ENCODE results near the gene PTPRH. TPM values are rescaled to one million over a fixed set of nuclear protein-coding genes. Genes with fewer than 3 reads are reported as not detected.
A peak's percentile ranks its signal among the peaks of the same experiment; 100 is the strongest.
"Not testable (repeated sequence)": the region's sequence is repeated elsewhere in the genome, so short reads cannot be mapped to it uniquely, and the experiment has no call there.

PTPRH gene
- total RNA-seq, 1 donor from 2014 or later = 0.41 TPM

DNA sequence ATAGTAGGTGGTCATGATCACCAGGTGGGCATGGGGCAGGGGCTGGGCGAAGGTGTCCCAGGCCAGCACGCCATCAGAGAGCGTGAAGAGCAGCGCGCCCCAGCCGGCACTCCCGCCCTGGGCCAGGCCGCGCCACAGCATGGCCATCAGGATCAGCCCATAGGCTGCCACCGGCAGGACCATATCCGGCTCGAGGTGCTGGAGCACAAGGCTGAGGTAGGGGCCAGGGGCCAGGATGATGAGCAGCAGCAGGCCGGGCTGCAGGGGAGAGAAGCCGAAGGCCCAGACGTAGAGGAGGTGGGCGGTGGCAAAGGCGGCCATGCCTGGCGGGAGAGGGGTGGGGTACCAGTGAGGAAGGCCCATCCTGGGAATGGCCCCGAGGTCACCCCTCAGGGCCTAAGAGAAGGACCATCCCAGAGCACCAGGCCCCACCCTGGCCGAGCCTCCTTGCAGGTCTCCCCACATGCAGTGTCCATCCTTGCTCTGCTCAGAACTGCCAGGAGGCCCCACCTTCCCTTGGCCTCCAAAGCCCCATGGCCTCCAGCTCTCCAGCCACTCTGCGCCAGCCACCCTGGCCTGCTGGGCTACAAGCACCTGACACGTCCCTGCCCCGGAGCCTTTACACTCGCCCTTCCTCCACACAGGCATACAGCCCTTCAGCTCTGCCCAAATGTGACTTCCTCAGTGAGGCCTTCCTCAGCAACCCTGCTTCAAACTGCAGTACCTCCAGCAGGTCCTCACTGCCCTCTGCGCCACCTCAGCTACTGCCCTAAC is 18.1 kb upstream of the PTPRH start:
- DNase-seq (ENCODE audit: low spot score in 2 of 2) (no peak), FAIRE-seq (no peak)

DNA sequence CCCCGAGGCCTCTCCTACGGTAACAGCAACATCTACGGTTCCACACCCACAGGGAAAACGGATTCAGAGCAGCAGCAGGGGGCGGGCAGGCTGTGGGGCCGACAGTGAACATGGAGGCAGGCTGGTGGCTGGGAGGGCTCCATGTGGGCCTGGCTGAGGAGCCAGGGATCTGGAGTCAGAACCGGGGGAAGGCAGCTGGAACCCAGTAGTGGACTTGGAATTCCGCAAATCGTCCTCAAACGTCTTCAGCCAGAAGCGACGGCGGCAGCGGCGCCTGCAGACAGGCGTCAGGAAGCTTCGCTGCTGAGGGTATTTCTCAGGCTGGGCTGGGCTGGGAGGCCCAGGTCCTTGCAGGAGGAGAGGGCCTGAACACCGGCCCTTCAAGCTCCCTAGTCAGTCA is 17.5 kb upstream of the PTPRH start:
- FAIRE-seq = no peak
- no peak for DNase-seq (ENCODE audit: low spot score in 2 of 2)

DNA sequence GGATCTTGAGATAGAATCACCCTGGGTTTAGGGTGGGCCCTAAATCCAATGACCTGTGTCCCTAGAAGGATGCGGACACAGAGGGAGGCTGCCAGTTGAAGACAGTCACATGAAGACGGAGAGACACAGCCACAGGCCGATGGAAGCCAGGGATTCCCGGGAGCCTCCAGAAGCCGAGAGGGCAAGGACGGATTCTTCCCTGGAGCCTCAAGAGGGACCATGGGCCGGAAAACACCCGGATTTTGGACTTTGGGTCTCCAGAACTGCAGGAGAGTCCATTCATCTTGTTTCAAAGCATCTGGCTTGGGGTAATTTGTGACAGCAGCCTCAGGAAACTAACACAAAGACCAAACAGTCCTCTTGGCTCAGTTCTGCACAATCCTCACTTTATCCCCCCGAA is 17.0 kb upstream of the PTPRH start:
- no peak for DNase-seq (ENCODE audit: low spot score in 2 of 2)
- no peak for FAIRE-seq

DNA sequence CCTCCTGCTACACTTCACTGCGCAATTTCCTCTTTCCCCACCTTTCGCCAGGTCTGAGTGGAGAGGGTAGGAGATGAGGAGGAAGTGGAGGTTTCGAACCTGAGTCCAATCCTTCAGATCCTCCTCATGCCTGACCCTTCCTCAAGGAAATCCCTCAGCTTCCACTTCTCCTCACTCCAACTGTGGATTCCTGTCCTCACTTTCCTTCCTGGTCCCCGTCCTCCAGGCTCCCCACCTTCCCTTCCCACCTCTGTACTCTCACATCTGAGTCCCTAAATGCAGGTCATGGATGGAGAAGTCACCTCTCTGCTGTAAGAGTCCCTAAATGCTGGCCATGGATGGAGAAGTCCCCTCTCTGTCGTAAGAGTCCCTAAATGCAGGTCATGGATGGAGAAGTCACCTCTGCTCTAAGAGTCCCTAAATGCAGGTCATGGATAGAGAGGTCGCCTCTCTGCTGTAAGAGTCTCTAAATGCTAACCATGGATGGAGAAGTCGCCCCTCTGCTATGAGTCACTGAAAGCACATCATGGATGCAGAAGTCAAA is 16.2 kb upstream of the PTPRH start:
- FAIRE-seq = no peak
- DNase-seq (ENCODE audit: low spot score in 2 of 2) = no peak

DNA sequence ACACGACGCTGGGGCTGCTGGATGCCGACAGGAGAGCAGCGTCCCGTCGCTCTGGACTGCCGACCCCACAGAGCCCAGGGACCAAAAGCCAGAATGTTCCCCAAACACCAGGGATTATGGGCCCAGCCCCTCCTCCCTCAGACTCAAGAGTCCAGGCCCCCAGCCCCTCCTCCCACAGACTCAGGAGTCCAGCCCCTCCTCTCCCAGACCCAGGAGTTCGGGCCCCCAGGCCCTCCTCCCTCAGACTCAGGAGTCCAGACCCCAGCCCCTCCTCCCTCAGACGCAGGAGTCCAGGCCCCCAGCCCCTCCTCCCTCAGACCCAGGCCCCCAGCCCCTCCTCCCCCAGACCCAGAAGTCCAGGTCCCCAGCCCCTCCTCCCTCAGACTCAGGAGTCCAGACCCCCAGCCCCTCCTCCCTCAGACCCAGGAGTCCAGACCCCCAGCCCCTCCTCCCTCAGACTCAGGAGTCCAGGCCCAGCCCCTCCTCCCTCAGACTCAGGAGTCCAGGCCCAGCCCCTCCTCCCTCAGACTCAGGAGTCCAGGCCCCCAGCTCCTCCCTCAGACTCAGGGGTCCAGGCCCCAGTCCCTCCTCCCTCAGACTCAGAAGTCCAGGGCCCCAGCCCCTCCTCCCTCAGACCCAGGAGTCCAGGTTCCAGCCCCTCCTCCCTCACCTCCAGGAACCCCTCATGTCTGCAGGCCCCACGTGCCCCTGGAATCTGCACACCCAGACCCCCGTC is 15.5 kb upstream of the PTPRH start:
- not testable (repeated sequence) for FAIRE-seq; DNase-seq (ENCODE audit: low spot score in 2 of 2)

DNA sequence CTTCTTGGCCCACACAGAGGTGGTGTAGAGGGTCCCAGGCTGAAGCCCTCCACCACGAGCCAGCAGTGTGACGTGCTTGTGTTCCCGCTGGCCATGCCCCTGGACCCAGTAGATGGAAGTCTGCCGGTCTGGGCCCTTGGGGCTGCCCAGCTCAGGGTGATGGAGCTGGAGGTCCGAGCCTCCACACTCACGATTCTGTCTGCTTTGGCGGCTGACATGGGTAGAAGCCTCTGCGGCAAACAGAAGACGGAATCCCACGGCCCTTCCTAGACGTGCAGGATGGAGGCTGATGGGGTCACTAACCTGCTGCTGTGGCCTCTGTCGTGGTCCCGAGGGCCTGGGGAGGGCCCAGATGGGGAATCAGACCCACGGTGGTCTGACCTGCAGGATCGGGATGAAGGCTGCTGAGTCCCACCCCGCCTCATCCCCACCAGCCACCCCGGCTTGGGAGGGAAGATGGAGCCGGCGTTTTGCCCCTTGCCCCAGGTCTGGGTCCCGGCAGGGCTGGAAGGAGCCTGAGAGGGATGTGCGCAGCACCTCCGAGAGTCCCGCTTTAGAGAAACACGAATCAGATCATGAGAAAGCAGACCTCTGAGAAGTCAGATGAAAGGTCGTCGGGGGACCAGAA is 14.9 kb upstream of the PTPRH start:
- FAIRE-seq (no peak), DNase-seq (ENCODE audit: low spot score in 2 of 2) (no peak)

DNA sequence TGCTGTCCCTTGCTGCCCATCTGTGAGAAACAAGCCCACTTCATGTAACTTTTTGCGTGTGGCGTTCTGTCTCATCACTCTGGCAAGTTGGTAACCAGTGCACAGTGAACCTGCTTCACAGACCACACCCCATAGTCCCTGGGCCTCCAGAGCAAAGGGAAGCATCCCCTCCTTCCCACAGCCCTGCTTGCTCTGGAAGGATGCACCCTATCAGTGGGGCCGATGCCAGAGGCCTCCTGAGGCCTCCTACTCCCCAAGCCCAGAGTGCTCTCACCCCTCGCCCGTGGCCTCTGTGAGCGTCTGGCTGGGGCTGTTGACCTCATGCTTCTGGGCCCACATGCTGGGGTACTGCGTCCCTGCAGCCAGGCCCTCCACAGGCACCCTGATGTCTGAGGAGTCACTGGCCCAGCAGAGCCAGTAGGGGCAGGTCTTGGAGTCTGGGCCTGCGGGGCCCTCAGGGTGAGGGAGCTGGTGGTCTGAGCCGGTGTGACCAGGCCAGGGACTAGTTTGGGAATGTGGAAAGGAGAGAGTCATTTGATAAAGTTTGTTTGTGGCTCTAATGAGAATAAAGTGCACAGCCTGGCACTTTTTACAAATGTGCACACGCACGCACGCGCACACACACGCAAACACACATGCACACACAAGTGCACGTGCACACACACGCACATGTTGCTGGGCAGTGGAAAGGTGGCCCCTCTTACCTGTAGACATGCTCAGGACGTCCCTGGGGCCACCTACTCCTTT is 14.2 kb upstream of the PTPRH start:
- DNase-seq (ENCODE audit: low spot score in 2 of 2) = no peak
- no peak for FAIRE-seq

DNA sequence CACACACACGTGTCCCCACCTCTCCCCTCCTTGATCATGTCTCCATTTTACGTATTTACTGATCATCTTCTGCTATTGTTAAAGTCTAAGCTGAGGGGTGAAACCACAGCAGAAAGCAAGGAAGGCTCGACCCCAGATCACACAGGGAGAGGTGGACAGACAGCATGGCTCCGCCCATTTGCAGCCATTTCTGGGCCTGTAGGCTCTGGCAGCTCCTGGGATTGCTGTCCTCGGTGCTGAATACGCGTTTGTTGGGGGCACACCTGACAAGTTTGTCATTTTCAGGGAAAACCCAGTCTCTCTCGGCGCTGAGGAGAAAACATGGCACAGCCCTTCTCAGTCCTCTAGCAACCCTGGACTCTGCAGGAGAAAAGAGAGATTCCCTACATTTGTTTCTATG is 11.2 kb upstream of the PTPRH start:
- no peak for FAIRE-seq
- DNase-seq (ENCODE audit: low spot score in 2 of 2) = no peak

DNA sequence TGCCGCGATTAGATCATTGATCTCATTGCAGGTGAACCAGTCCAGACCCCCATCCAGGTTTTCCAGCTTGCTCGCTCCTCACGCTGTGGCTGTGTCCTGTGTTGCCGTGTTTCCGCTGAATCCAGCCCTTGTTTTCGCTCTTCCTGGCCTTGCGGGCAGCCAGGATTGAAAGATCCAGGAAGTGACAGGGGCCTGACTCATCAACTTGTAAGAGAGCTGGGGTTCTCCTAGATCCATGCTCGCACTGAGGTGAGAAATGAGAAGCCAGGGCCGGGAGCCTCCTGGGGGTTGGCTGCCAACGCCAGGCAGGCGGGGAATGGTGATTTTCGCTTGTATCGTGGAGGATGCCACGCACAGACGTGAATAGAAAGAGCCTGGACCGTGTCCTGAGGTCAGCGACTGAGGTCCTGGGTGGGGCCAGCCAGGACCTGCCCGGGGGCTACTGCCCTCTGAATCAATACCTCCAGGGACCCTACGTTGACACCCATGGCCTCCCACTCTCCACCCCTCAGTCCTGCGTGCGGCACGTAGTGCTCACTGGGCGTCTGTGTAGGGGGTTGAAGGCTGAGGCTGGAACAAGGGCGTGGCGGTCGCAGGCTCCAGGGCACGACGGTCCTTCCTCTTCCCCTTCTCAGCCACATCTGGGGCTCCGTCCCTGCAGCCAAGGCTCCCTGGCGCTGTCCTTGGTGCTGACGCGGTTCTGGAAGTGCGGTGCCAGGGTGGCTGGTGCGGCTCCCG is 7.3 kb upstream of the PTPRH start:
- DNase-seq (ENCODE audit: low spot score in 2 of 2) (peak; percentile 62 to 79), FAIRE-seq (no peak)

DNA sequence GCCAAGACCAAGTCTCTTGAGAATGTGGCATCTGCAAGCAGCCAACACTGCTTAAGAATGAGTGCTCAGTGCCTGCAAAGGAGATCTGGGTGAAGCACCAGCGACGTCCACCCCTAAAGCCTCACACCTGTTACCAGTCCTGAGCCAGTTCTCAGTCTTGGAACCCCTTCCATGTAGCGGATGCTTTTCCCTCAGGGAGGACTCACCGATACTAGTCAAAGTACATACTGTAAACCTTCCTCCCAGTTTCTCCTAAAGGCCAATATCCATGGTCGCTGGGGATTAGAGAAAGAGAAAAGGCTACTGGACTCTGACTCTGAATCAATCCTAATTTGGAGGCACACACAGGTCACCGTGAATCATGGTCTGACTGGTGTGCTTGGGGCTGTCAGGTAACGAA is 4.2 kb upstream of the PTPRH start:
- DNase-seq (ENCODE audit: low spot score in 2 of 2) (no peak), FAIRE-seq (no peak)

DNA sequence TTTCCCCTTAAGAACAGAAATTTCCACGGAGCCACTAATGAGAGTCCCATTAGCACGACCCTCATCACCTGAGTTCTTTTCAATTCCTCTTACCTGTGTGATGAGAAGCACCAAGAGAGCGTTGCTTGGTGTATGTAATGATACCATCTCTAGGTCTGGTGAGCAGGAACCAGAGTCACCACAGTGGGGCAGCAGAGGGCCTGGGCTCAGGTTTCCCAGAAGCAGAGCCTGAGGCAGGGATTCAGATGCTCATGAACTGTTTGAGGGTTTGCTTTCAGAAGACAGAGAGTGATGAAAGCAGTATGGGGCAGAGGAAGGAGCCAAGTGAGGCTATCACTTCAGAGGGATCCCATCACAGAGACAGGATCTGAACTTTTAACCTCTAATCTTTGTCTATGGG is 3.1 kb upstream of the PTPRH start:
- FAIRE-seq (no peak), DNase-seq (ENCODE audit: low spot score in 2 of 2) (no peak)

DNA sequence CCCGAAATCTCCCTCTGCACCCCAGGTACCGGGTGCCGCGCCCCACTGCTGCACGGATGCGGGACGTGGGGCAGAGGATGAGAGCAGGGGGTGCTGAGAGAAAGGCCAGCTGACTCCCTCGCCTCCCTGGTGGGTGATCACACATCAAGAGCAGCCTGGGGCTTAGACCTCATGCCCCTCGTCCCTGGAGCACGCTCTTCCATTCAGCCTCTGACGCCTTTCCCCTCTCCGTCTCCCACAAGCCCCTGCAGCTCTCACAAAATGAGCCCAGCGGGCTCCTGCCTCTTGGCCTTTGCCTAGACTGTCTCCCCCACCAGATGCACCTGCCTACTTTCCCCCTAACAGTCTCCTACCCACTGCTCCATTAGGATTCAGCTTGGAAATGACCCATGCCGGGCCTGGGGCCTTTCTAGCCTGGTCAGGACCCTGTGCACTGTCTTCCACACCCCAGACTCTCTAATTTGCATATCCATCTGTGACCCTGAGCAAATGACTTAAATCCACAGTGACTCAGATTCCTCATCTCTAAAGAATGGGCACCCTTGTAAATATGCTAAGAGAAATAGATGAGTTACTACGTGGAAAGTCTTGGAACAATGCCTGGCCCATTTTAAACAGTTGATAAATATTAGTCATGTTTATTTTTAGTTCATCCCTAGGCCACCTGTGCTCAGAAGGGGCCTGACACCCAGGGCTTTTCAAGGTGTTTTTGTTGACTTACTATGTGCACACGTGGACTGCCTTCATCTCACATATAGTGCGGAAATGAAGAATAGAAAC is 582 bp upstream of the PTPRH start:
- no peak for DNase-seq (ENCODE audit: low spot score in 2 of 2)
- FAIRE-seq = no peak

DNA sequence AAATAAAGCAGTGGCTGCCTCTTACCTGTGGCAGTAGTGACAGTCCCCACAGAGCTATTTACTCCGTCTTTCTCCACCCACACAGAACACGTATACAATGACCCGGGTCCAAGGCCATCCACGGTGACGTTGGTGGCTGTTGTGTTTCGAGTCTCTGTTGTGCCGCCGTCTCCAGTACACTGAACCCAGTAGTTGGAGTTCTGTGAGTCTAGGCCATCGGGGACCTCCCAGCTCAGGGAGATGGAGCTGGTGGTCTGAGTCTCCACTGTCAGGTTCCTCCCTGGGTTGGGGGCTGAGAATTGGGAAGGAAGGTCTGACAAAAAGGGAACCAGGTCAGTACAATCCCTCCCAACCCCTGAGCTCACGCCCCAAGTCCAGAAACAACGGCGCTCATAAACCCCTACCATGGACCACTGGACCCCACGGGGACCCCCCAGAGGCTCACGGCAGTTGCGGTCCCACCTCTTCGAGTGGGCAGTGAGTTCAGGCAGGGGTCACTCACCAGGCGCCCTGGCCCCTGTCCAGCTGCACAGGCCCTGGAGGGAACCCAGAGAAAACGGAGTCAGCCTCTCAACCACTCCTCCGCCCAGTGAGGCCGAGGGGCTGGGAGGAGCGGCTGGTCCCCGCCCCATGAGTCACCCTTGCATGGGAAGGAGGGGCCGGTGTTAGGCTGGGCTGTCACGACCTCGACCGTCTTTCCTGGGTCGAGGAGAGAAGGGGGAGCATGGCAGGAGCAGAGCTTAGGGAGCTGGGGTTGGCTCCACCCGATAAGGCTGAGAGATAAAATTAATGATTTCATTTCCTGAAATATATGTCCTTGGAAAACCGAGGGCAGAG is 2.4 kb downstream of the PTPRH start:
- peak; percentile 58 to 77 for DNase-seq (ENCODE audit: low spot score in 2 of 2)
- FAIRE-seq = no peak

DNA sequence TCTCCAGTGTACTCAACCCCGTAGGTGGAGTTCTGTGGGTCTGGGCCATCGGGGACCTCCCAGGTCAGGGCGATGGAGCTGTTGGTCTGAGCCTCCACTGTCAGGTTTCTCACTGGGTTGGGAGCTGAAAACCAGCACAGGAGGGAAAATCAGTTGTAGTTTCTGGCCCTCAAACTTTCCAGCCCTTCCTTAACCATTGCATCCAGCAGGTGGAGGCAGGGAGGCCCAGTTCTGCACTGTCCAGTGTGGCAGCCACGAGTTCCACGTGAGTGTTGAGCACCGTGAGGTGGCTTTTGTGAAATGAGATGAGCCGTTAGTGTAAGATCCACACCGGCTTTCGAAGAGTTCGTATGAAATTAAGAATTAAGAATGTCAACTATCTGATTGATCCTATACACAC is 7.1 kb downstream of the PTPRH start:
- DNase-seq (ENCODE audit: low spot score in 2 of 2); FAIRE-seq: not testable (repeated sequence)

DNA sequence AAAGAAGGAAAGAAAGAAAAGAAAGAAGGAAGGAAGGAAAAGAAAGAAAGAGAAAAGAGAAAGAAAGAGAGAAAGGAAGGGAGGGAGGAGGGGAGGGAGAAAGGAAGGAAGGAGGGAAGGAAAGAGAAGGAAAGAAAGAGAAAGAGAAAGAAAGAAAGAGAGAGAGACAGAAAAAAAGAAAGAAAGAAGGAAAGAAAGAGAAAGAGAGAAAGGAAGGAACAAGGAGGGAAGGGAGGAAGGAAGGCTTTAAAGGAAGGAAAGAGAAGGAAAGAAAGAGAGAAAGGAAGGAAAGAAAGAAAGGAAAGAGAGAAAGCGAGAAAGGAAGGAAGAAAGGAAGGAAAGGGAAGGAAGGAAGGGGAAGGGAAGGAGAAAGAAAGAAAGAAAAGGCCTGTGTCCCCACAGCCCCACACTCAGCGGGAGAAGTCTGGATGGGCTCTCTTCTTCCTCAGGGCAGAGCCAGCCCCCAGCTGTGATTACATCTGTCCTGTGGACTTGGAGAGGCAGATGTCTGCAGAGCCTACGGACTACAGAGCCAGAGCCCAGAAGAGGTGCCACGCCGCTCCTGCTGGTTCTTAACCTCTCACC is 9.6 kb downstream of the PTPRH start:
- FAIRE-seq (no peak), DNase-seq (ENCODE audit: low spot score in 2 of 2) (no peak)

DNA sequence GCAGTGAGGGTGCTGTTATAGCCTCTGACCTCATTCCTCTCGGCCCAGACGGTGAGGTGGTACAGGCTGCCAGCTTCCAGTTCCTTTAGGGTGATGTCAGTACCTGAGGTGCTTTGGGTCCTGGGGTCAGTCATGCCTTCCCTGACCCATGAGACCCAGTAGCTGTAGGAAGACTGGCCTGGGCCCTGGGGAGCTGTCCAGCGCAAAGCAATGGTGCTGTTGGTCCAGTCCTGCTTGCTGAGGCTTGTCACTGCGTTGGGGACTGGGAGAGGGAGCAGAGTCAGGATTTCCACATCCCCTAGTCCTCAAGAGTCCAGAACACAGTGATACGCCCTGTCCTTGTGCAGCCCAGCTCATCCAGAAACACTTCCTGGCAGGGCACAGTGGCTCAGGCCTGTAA is 10.7 kb downstream of the PTPRH start:
- FAIRE-seq (no peak), DNase-seq (ENCODE audit: low spot score in 2 of 2) (no peak)

DNA sequence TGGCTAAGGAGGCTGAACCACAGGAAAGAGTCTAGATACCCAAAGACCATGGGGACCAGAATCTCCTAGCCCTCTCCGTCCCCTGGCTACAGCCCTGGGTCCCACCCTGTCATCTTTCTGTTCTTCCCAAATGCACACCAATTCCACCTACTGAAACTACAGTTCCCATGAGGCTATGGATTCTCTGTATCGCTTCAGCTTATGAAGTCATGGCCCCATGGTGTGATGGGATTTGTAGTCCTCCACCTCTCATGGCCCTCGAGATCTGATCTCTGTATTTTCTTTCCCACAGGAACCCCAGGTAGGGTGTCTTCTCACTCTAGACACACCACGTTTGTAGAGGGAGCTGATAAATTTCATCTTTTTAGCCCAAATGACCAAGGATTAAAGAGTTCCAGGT is 11.8 kb downstream of the PTPRH start:
- DNase-seq (ENCODE audit: low spot score in 2 of 2) (no peak), FAIRE-seq (no peak)

DNA sequence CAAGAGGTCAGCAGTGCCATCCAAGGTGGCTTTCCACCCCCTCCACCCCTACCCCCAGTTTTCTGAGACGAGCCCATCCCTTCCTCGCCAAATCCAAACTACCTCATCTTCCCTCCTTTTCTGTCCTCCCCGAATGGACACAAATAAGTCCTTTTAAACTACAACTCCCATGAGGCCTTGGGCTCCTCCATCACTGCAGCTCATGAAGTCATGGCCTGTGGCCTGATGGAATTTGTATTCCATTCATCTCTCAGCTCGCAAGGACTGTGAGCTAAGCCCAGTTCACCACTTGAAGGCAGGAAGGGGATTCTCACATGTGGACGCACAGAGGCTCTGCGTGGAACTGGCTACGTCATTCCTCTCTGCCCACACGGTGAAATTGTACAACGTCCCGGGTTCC is 12.5 kb downstream of the PTPRH start:
- DNase-seq (ENCODE audit: low spot score in 2 of 2) (no peak), FAIRE-seq (no peak)
